GM19455 (cell line): ENCODE data around the gene MCOLN2.
"Not testable (repeated sequence)": the region's sequence is repeated elsewhere in the genome, so short reads cannot be mapped to it uniquely, and the experiment has no call there.

ENCODE experiments used
- ATAC-seq: cut with Tn5 transposase; IDR thresholded peaks from one replicate; pipeline ENCODE4 v1.9.1; 2021; ENCODE audit not compliant: unreplicated experiment

MCOLN2 gene

GRCh38 chr1:84902727-84903126 lies 94.2 kb downstream of the MCOLN2 start:
- not testable (repeated sequence) for ATAC-seq

- no peak for ATAC-seq
Observed at GRCh38 chr1:84899969-84900368, 96.9 kb downstream of the MCOLN2 start.

DNA sequence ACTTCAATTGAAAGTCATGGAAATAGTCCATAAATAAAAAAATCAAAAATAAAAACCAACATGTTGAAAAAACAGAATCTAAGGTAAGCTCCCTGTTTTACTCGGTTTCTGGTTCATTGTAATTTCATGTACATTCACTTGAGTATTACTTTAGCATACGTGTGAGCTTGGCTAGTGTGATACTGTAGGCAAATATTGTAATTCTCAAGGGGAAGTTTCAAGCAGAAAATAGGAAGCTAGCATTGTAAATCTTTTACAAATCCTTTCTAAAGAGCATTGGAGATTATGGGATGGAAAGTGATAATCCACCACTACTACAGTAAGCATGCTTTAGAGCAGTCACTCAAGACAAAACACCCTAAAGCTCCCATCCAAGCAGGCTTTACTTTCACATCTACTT lies 100.6 kb downstream of the MCOLN2 start:
- no peak for ATAC-seq

- no peak for ATAC-seq
Observed at GRCh38 chr1:84892705-84893618, 104.0 kb downstream of the MCOLN2 start, which contains the start of gene LPAR3. LPAR3 (minus strand) TSS chr1:84893206; CDS start chr1:84866120, 27,086 bp downstream.

GRCh38 chr1:84890566-84890965 lies 106.3 kb downstream of the MCOLN2 start:
- no peak for ATAC-seq

DNA sequence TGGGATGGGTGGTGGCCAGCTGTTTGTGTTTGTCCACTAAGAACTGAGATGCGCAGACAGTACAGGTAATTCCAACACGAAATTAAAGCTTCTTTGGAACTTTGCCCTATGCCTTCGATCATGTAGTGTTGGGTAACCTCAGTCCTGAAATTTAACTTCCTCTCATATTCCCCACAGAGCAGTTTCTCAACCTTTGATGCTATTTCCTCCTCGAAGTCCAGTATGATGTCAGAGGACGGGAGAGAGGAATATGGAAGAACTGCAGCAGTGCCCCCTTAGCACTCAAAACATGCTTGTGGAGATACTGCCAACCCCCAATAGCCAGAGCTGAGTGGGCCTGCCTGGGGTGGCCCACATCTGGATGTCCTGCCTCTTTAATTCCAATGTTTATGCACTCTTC lies 107.5 kb downstream of the MCOLN2 start:
- no peak for ATAC-seq

DNA sequence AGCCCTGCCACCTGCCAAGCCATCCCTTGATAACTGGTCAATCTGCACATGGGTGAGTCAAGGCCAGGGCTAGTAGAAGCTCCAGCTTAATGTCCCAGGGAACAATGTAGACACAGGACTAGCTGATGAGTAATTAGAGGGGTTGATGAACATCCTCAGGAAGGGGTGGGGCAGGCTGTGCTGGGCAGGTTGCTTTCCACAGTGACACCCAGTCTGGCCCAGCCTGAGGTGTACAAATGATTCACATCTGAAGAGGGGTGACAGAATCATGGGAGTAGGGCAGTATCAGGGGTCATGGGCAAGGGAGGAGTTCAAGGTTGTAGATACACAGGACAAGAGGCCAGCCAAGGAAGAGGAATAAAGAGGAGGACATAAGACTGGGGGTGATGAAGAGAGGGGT lies 108.2 kb downstream of the MCOLN2 start:
- ATAC-seq: no peak

- ATAC-seq: no peak
Observed at GRCh38 chr1:84887261-84887934, 109.5 kb downstream of the MCOLN2 start.

GRCh38 chr1:84885469-84885868 lies 111.4 kb downstream of the MCOLN2 start:
- ATAC-seq: no peak

GRCh38 chr1:84884671-84885389 lies 112.1 kb downstream of the MCOLN2 start:
- ATAC-seq: no peak

GRCh38 chr1:84883286-84883685 lies 113.6 kb downstream of the MCOLN2 start:
- ATAC-seq: no peak

DNA sequence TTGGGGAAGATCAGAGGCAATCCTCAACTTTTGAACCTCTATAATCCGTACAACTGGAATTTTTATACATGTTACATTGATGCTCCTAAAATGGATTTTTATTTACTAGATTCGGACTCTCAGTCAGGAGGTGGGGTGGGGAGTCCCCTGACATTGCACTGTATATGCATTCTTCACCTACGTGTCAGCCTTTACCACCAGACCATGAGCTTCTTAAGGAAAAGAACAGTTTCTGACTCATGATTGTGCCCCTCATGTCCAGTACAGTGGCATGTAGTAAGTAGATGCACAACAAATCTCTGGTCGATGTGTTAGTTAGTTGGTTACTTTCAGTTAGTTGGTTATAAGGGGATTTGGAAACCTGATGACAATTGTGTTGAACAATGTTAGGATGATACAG lies 119.3 kb downstream of the MCOLN2 start:
- no peak for ATAC-seq

DNA sequence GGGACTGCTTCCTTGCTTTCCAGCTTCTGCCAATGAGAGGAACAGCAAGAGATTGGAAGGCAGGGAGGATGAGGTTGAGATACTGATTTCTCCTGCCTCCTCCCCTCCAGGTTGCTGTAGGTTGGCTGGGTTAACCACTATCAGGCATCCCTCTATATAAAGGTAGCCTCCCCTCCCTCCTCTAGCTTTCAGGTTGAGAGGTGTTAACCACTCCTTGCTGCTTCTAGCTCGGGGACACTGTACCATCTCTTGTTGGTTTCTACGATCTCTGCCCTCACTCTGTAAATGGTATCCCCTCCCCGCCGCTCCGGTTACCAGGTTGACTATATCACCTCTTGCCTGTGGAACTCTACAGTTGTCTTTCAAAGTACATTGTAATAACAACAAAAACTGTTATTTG lies 120.6 kb downstream of the MCOLN2 start:
- no peak for ATAC-seq
